ENCODE data around the gene HOXB5. TPM values are rescaled to one million over a fixed set of nuclear protein-coding genes. Genes with fewer than 3 reads are reported as not detected.
A peak's percentile ranks its signal among the peaks of the same experiment; 100 is the strongest.

Gene HOXB5
- total and polyA plus RNA-seq, 3 donors from 2014 or later = 0.50 to 1.7 (median 0.71) TPM

- intact Hi-C loops (cut with DNase I; ENCODE audit: low total_unique reads) = no loop called here
- Histone ChIP-seq H3K27ac (no peak overlapping the region), H3K36me3 (ENCODE audit: low read depth, missing control alignments) (no peaks in the 10 kb centered on the region), H3K27me3 (no peaks in the 10 kb centered on the region), H3K4me3 (no peak overlapping the region), H3K9me3 (no peaks in the 10 kb centered on the region), H3K4me1 (no peaks in the 10 kb centered on the region)
- no peak for DNase-seq
- WGBS, 2 donors = 57 to 74% methylated on average over 7 of the region's 7 CpGs
- TF ChIP-seq POLR2A (IDR thresholded peaks at IDR 0.05) = no peak
Measured at GRCh38 chr17:48556576-48557401, 36.8 kb downstream of the HOXB5 start.

DNA sequence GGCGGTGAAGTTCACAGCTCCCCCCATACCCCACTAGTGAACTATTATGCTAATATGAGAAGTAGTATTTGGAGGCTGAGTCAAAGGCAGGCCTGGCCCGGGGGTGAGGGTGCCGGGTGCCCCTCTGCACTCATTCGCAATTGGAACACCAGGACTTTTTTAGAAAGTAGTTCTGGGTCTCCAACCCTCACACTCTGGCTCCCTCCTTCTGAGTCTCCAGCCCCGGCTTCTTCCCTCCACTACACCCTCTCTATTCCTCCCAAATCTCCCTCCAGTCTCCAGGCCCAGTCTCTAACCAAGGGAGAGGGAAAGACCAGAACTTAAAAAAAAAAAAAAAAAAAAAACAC, 37.4 kb downstream of the HOXB5 start:
- intact Hi-C loops (cut with DNase I; ENCODE audit: low total_unique reads) = no loop called here
- Histone ChIP-seq H3K27me3 (no peaks in the 10 kb centered on the region), H3K9me3 (no peaks in the 10 kb centered on the region), H3K4me1 (no peaks in the 10 kb centered on the region), H3K36me3 (ENCODE audit: low read depth, missing control alignments) (no peaks in the 10 kb centered on the region), H3K27ac (no peak overlapping the region), H3K4me3 (no peak overlapping the region)
- WGBS, 2 donors = 39 to 56% methylated on average over 5 of the region's 5 CpGs
- no peak for TF ChIP-seq POLR2A (IDR thresholded peaks at IDR 0.05)
- no peak for TF ChIP-seq CTCF (IDR thresholded peaks at IDR 0.05)
- DNase-seq = no peak

- no peak for DNase-seq
- H3K9me3 ChIP-seq = no peaks in the 10 kb centered on the region
- WGBS, 2 donors = 6 to 10% methylated on average over 32 to 36 of the region's 36 CpGs
- intact Hi-C loops (cut with DNase I; ENCODE audit: low total_unique reads) = no loop called here
- no peaks in the 10 kb centered on the region for H3K4me1 ChIP-seq
- TF ChIP-seq CTCF (IDR thresholded peaks at IDR 0.05) (no peak), POLR2A (IDR thresholded peaks at IDR 0.05) (no peak)
- H3K36me3 ChIP-seq (ENCODE audit: low read depth, missing control alignments) = no peaks in the 10 kb centered on the region
- H3K4me3 ChIP-seq = peak overlapping the region; percentile 21 to 38
- no peaks in the 10 kb centered on the region for H3K27me3 ChIP-seq
- no peak overlapping the region for H3K27ac ChIP-seq
Measured at GRCh38 chr17:48555258-48556228, 38.0 kb downstream of the HOXB5 start.

DNA sequence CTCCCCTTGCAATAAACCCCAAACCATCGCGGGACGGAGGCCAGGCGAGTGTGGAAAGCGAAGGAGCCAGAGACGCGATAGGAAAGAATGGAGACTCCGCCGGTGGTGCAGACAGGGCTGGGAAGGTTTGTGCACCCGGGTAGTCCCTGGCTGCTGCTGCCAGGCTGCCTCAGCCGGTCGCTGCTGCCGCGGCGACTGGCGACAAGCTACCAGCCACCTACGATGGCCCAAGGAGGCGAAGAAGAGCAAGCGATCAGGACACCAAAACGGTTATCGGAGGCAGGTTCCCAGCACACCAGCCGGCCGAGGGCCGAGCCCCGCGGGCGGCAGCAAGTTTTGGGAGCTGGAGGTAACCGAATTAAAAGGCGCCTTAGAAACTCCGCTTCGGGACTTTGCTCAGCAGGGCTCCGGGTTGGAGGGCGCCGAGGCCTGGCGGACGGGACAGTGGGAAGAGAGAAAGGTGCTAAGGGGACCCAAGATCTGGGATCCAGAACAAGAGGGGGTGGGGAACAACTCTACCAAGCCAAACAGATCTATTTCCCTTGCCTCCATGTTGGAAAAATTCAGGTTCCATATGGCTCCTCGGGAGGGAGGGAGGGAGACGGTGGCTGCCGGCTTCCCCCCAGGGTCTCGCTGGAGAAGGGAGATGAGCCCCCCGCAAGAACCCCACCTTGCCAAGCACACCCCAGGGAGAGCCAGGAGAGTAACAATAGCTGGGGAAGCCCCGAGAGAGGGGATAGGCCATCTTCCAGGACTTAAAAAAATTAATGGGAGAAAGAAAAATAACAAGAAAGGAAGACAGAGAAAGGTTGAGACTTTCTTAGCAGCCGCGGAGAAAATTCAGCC, 38.9 kb downstream of the HOXB5 start:
- H3K36me3 ChIP-seq (ENCODE audit: low read depth, missing control alignments) = no peaks in the 10 kb centered on the region
- 16 to 17% methylated on average over 44 of the region's 44 CpGs for WGBS, 2 donors
- no peak for DNase-seq
- H3K4me3 ChIP-seq = peak overlapping the region in 1 of 2 donors; percentile 38
- H3K4me1 ChIP-seq = no peaks in the 10 kb centered on the region
- H3K9me3 ChIP-seq = no peaks in the 10 kb centered on the region
- H3K27ac ChIP-seq = no peak overlapping the region
- no peaks in the 10 kb centered on the region for H3K27me3 ChIP-seq
- no peak for TF ChIP-seq POLR2A (IDR thresholded peaks at IDR 0.05)
- no peak for TF ChIP-seq CTCF (IDR thresholded peaks at IDR 0.05)
- intact Hi-C loops (cut with DNase I; ENCODE audit: low total_unique reads) = no loop called here

All from testis (tissue), 3 donors.